GM12891 (cell line): ENCODE results near the gene SYNPO2.
"Not testable (repeated sequence)": the region's sequence is repeated elsewhere in the genome, so short reads cannot be mapped to it uniquely, and the experiment has no call there.

ENCODE experiments used
- DNase-seq: peaks from one replicate; pipeline ENCODE4 v3.0.0; 2011; ENCODE audit warnings: low spot score; ENCODE audit not compliant: insufficient read length
- FAIRE-seq: peaks from 2 replicates; lab custom pipeline; 2011; peaks lifted over from hg19 to GRCh38; lab: Jason Lieb, UNC
- PAX5 ChIP-seq: IDR thresholded peaks from 2 replicates; pipeline ENCODE4 v1.6.1; 2011; ENCODE audit warnings: low read length, moderate library complexity, mild to moderate bottlenecking; ENCODE audit not compliant: insufficient read depth, severe bottlenecking
- POLR2A ChIP-seq: IDR thresholded peaks from 2 replicates; pipeline ENCODE4 v1.6.1; 2011; ENCODE audit warnings: low read depth, low read length, control low read depth
- POLR2AphosphoS5 ChIP-seq: IDR thresholded peaks from 2 replicates; pipeline ENCODE4 v1.6.1; 2011; ENCODE audit warnings: low read depth, low read length, control low read depth
- POU2F2 ChIP-seq: IDR thresholded peaks from 2 replicates; pipeline ENCODE4 v1.6.1; 2011; ENCODE audit warnings: low read depth, mild to moderate bottlenecking, control low read depth, low read length, moderate library complexity
- SPI1 ChIP-seq: IDR thresholded peaks from 2 replicates; pipeline ENCODE4 v1.6.1; 2011; ENCODE audit warnings: low read depth, low read length, control low read depth
- TAF1 ChIP-seq: IDR thresholded peaks from 2 replicates; pipeline ENCODE4 v1.6.1; 2011; ENCODE audit warnings: low read depth, low read length, control low read depth

The SYNPO2 gene

DNA sequence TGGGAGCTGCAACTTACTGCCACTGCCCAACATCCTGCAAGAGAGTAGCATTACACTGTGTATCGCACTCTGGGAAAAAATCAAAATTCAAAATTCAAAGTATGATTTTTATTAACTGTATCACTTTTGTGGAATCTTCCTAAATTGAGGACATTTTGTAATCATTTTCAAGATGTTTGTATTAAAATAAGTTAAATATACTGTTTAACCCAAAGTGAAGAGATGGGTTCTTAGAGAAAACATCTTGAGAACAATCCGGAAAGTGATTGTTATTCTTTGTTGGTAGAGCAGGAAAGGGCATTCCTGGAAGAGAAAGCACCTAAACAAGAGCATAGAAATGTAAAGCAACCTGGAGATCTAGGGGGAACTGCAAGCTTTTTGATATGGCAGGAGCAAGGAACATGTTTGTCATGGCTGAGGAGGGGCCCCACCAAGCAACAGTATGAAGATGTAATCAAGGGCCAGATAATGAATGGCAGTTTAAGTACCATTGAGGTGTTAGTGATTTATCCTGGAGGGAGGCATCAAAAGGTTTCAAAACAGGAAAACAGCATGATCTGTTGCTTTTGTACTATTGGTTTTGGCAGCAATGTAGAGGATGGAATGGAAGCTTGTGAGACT, 38.7 kb upstream of the SYNPO2 start:
- no peak for FAIRE-seq
- TF ChIP-seq POLR2A = no peak
- no peak for TF ChIP-seq POU2F2
- TF ChIP-seq TAF1 = no peak
- TF ChIP-seq SPI1 = no peak
- TF ChIP-seq PAX5 = no peak
- no peak for TF ChIP-seq POLR2AphosphoS5
- DNase-seq = no peak

DNA sequence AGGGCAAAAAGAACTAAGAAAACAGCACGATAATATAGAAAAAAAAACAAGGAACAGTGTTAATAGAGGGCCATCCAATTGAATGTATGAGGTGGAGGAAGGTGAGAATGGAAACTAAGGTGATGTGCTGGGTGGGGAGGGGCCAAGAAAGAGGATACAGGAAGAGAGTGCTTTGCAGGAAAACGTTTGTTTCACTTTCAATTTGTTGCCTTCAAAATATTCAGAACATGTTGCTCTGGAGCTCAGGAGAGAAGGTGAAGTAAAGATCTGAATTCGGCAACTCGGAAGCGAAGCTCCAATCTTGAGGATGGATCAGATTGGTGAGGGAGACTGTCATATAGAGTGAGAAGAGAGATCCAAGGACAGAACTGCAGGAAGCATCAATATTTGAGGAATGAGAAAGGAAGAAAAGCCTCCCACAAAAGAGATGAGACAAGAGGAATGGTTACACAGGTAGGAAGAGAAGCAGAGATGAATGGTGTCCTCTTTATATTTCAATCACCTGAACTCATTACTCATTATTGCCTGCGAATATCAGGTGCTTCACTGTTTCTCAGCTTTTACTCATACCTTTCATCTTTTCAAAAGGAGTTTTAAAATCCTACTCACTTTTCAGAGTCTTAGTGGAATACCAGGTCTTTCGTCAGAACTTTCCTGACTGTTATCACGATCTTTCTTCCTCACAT, 38.0 kb upstream of the SYNPO2 start:
- TF ChIP-seq PAX5 (no peak), TAF1 (no peak), POU2F2 (no peak), POLR2A (no peak), POLR2AphosphoS5 (no peak), SPI1 (no peak)
- FAIRE-seq = peak; percentile 88
- DNase-seq = no peak

DNA sequence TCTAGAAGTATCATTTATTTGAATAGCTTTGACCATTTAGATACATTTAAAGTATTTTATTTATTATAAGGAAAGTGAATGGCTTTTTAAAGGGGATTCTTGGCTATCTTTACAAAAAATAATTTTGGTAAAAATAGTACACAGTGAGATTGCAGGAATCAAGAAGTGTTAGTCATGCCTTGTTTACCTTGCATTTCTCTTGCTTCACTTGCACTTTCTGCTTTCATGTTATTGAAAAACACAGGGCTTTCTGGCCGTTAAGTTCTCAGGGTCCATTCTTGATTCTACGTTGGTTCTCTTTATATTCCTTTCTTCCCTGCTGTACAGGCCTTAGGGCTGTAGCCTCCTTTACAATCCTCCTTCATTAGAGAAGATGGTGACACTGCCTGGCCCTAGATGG, 30.9 kb upstream of the SYNPO2 start:
- DNase-seq (no peak), FAIRE-seq (no peak)
- TF ChIP-seq POLR2A (no peak), PAX5 (no peak), POLR2AphosphoS5 (no peak), TAF1 (no peak), POU2F2 (no peak), SPI1 (no peak)

DNA sequence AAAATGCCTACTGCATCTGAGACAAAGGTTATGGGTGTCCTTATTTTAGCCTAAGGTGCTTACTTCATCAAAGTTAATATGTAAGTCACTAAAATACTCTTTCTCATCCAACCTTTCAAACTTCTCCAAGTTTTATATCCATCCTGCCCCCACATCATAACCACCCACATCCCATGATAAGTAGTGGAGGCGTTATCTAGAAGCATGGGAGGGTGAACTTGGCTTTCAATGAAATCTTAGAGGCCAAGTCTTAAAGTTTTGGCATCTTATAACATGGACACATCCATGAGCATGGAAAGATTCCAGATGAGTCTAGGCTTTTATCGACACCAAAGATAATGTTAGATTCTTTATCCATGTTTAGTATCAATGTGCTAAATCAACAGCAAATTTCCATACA, 29.9 kb upstream of the SYNPO2 start:
- TF ChIP-seq SPI1 (no peak), POLR2AphosphoS5 (no peak), PAX5 (no peak), POLR2A (no peak)
- DNase-seq (no peak), FAIRE-seq (no peak)

DNA sequence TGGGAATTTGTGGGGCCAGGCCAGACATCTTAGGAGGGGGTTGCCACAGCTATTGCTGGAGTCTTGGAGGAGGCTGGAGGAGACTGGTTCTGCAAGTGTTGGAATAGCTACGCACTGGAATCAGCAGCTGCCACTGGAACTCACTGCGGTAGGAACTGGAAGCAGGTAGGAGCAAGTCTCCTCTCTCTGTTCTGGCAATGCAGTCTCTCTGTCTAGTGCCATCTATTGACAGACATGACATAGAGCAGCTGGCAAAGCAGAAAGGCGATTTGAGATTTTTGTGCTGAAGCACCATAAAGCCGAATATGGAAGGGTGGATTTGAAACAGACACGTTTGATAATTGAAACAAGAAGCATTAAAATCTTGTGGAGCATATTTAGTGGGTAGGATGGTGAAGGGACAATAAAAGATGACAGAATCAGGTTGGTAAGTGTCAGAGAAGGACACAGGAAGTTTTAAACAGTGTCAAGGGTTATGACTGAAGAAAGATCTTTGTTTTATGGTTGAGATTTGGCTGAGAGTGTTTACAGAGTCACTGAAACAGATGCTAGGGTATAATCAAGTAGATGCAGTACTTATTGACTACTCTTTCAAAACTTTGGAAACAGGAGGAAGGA, 23.5 kb upstream of the SYNPO2 start:
- no peak for TF ChIP-seq POLR2A
- no peak for TF ChIP-seq PAX5
- no peak for TF ChIP-seq SPI1
- no peak for TF ChIP-seq POU2F2
- no peak for TF ChIP-seq POLR2AphosphoS5
- no peak for TF ChIP-seq TAF1
- DNase-seq = no peak
- peak; percentile 78 for FAIRE-seq

DNA sequence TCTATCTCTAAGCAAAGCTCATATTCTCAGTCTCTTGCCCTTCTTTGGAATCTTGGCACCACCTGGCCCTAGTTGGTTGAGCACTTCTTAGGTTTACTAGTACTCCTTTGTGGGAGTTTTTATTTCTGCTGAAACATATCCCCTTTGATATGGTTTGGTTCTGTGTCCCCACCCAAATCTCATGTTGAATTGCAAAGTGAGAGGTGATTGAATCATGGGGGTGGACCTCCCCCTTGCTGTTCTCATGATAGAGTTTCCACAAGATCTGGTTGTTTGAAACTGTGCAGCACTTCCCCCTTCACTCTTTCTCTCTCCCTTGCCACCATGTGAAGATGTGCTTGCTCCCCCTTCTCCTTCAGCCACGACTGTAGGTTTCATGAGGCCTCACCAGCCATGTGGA, 22.2 kb upstream of the SYNPO2 start:
- no peak for TF ChIP-seq POU2F2
- no peak for TF ChIP-seq SPI1
- no peak for TF ChIP-seq TAF1
- TF ChIP-seq PAX5 = no peak
- TF ChIP-seq POLR2AphosphoS5 = no peak
- TF ChIP-seq POLR2A = no peak
- DNase-seq (no peak), FAIRE-seq (no peak)

DNA sequence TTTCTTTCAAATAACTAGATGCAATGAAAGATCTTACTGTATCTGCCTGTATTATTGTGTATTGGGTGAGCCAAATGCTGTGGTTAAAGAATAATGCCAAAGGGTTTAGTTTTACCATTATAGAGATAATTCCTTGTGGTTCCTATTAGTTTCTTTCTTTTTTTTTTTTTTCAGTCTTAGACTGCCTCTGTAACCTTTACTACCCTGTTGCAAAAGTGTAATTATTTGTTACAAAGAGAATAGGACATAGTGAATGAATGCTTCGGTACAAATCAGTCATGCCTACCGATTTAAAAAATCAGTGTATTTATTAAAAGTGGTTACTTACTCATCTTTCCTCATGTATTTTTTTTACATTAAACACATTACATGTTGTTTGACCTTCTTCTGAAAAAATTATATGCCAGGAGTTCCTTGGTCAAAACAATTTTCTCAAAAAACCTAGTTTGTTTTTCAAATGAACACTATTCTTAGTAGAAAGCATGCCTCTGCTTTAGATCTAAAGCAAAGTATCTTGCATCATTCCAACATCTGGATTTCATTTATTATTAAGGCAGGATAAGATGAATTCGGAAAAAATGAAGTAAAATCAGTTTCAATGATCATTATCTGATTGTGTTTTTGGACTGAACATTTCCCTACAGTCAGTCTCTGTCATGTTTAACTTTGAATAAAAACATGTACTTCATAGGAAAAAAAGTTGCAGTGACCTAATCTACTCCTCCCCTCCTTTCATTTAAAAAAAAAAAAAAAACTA, 21.2 kb upstream of the SYNPO2 start:
- TF ChIP-seq POLR2AphosphoS5 = no peak
- no peak for TF ChIP-seq PAX5
- TF ChIP-seq SPI1 = no peak
- no peak for TF ChIP-seq TAF1
- no peak for TF ChIP-seq POU2F2
- no peak for TF ChIP-seq POLR2A
- FAIRE-seq (no peak), DNase-seq (no peak)

DNA sequence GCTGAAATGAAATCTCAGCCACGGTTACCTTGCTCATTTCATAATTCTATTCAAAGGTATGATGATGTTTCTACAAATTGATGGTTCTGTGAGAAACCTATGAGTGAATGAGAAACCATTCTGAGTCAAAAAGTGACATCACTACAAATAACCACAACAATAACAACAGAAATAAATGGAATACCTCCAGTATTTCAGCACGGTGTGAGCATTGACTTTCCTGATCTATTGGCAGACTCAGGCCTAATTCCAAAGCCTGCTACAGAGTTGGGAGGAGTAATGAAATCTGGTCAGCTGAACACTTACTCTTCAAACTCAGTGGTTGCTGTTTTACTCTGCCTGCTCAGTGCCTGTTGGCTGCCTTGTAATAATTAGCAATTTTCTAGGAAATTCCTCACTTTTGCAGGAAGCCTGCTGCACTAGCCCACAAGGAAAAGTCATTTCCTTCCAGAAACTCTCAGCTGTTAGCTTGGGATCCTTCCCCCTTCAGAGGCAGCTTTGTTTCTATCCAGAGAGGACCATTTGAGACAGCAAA, 18.8 kb upstream of the SYNPO2 start:
- TF ChIP-seq SPI1 = no peak
- FAIRE-seq = no peak
- no peak for DNase-seq

DNA sequence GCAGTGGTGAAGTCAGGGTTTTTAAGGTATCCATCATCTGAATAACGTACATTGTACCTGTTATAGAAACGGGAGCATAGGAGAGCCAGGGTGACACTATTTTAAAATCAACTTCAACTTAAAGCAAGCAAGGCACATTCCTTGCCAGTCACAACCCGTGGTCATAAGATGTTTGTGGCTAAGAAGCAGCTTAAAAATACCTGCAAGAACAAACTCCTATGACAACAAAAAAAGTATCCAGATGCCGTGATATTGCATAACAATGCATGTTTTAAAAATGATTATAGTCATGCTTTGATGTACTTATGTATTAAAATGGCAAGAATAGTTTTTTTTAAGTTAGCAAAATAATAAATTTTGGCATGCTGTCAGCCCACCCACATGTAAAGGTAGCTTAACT, 16.5 kb upstream of the SYNPO2 start:
- TF ChIP-seq POU2F2 (no peak), SPI1 (no peak), PAX5 (no peak), TAF1 (no peak), POLR2AphosphoS5 (no peak), POLR2A (no peak)
- no peak for FAIRE-seq

DNA sequence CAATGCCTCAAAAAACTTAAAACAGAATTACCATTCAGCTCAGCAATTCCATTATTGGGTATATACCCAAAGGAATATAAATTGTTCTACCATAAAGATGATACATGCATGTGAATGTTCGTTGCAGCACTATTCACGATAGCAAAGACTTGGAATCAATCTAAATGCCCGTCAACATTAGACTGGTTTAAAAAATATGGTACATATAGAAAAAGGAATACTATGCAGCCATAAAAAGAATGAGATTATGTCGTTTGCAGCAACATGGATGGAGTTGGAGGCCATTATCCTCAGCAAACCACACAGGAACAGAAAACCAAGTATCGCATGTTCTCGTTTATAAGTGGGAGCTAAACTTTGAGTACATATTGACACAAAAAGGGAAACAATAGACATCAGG, 10.9 kb upstream of the SYNPO2 start:
- TF ChIP-seq PAX5 (no peak), POU2F2 (no peak), SPI1 (no peak), TAF1 (no peak), POLR2A (no peak), POLR2AphosphoS5 (no peak)
- DNase-seq (no peak), FAIRE-seq (no peak)

More for the DNA sequence above, 16.5 kb upstream of the SYNPO2 start:
- no peak for DNase-seq

DNA sequence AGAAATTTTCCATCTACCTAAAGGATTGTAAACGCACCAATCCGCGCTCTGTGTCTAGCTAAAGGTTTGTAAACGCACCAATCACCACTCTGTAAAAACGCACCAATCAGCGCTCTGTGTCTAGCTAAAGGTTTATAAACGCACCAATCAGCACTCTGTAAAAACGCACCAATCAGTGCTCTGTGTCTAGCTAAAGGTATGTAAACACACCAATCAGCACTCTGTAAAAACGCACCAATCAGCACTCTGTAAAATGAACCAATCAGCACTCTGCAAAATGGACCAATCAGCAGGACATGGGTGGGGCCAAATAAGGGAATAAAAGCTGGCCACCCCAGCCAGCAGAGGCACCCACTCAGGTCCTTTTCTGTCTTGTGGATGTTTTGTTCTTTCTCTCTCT, 10.1 kb upstream of the SYNPO2 start:
- not testable (repeated sequence) for DNase-seq, FAIRE-seq
